Hematopoietic multipotent progenitor cell treated with erythropoietin and hydrocortisone succinate and interleukin-3 and kit ligand, for 6 days (in vitro differentiated cells): ENCODE measurements around the gene AAR2.

Source experiments
- DNase-seq: peaks from one replicate; pipeline ENCODE4 v3.0.0-alpha.2; 2015

Gene AAR2

GRCh38 chr20:36218380-36219064 is 17.8 kb upstream of the AAR2 start:
- no peak for DNase-seq

DNA sequence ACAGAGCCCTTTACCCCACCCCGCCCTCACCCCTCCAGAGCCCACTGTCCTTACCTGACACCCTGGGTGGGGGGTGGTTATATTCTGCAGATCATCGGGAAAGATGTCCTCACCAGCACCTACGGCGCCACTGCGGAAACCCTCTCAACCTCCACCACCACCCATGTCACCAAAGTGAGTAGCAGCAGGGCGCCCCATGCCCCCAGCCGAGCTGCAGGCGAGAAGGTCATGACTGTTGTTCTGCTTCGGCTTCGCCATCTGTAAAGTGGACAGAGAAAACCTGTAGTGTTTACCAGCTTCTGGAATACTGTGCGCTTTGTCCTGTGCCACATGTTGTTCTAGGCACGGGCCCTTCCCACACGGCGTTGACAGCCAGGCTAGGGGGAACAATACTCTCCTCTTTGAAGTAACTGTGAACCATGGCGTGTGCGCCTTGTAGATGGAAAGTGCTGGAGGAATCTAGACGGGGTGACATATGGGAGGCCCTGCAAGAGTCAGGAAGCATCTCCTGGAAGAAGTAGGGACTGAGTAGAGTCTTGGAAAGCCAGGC is 16.5 kb upstream of the AAR2 start:
- DNase-seq, result no peak

GRCh38 chr20:36225666-36226065 is 10.6 kb upstream of the AAR2 start:
- no peak for DNase-seq

GRCh38 chr20:36228770-36229169 is 7.5 kb upstream of the AAR2 start:
- DNase-seq, result peak; percentile 27

GRCh38 chr20:36230019-36230418 is 6.3 kb upstream of the AAR2 start:
- DNase-seq, result no peak

DNA sequence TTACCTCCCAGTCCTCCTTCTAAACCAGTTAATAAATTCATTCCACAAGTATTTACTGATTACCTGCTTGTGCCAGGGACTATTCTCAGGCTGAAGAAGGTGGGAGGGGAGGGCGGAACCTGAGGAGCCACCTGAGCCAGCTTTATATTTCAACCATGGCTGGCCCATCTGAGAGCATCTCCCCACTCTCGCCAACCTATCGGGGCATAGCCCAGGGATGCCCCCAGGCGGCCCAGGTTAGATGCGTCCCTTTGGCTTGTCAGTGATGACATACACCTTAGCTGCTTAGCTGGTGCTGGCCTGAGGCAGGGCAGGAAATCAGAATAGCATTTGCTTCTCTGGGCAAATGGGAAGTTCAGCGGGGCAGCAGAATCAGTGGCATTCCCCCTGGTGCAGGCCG is 4.9 kb upstream of the AAR2 start:
- no peak for DNase-seq

- peak; percentile 18 for DNase-seq
Observed at GRCh38 chr20:36234771-36235320, 1.4 kb upstream of the AAR2 start.

GRCh38 chr20:36236786-36237121 is 476 bp downstream of the AAR2 start:
- peak; percentile 13 for DNase-seq

GRCh38 chr20:36237477-36237876 is 1.2 kb downstream of the AAR2 start:
- DNase-seq, result no peak

DNA sequence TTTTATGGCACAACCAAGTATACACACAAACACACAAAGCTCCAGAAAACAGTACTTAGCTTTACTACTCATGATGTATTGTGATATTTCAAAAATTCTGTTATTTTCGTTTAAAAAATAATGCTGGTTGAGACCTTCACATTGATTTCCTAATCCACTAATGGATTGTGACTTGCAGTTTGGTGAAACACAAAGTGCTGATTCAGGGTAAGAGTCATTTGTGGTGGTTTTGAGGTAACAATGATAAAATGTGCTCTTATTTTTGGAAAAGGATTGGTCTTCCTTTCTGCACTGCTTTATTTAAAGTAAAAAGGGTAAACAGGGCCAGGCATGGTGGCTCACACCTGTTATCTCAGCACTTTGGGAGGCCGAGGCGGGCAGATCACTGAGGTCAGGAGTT is 1.9 kb downstream of the AAR2 start:
- no peak for DNase-seq

GRCh38 chr20:36238760-36239159 is 2.5 kb downstream of the AAR2 start:
- DNase-seq, result no peak

DNA sequence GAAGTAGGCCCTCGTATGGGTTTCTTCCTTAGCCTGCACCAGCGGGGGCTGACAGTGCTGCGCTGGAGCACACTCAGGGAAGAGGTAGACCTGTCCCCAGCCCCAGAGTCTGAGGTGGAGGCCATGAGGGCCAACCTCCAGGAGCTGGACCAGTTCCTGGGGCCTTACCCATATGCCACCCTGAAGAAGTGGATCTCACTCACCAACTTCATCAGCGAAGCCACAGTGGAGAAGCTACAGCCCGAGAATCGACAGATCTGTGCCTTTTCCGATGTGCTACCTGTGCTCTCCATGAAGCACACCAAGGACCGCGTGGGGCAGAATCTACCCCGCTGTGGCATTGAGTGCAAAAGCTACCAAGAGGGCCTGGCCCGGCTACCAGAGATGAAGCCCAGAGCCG is 3.8 kb downstream of the AAR2 start:
- no peak for DNase-seq

GRCh38 chr20:36241678-36242077 is 5.4 kb downstream of the AAR2 start:
- no peak for DNase-seq

DNA sequence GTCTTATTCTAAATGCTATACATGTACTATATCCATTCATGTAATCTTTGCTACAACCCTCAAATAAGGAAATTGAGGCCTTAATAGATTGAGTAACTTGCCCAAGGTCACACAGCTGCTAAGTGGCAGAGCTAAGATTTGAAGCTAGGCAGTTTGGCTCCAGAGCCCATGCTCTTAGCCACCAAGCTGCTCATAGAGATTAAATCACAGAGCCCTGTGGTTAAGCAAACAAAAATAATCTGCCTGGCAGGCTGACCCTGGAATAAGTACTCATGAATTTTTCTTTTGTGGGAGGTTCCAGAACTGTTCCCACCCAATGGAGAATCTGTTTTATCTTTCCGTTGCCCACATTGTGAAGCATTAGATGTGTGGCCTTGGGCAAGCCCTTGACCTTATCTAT is 7.4 kb downstream of the AAR2 start:
- DNase-seq, result peak; percentile 30

GRCh38 chr20:36246401-36246800 is 10.1 kb downstream of the AAR2 start:
- DNase-seq, result no peak

DNA sequence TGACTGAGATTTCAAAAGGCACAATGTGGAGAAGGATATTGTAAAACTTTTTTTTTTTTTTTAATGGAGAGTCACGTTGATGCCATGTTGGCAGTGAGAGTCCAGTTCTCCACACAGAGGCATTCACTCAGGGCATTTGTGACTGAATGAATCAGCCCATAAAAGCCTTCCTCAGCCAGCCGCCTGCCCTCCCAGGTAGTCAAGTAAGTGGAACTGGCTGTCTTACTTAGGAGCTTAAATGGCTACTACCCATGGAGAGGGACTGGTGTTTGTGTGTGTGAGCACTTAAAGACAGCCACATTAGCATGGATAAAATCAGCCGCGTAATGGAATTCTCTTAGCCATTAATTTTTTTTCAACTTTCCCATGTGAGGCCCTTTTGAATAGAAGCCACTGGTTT is 12.6 kb downstream of the AAR2 start:
- DNase-seq, result no peak

- DNase-seq, result no peak
Observed at GRCh38 chr20:36249450-36249849, 13.2 kb downstream of the AAR2 start.

DNA sequence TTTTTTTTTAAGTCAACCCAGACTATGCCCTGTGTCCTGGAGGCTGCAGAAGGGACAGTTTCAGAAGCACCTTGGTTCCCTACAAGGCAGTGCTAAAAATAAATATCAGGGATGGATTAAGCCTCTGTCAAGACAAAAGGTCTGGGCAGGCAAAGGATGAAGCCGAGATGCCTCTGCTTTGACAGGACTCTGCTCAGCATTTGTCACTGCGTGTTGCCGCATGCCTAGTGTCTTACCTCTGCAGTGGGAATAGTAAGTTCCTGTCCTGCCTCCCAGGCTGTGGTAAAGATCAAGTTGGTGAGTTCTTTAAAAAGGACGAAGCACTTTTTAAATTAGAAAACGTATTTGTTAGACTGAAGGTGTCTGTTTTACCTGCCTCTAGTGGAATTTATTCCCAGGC is 15.1 kb downstream of the AAR2 start:
- no peak for DNase-seq

DNA sequence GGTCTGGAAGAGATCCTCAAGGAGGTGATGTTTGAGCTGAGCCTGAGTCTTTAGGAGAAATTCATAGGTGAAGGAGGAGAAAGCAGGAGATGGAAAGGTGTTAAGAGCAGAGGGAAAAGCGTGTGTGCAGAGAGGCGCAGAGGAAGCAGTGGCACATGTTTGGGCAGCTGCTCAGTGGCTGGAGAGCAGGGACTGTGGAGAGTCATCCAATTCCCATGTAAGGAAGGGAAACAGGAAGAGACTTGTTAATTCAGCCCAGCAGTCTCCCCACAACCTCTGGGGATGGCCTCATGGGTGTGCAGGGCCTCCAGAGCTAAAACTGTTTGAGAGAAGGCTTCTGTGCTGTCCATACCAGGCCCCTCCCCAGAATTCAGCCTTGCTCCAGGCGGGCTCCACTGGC is 16.2 kb downstream of the AAR2 start:
- no peak for DNase-seq

DNA sequence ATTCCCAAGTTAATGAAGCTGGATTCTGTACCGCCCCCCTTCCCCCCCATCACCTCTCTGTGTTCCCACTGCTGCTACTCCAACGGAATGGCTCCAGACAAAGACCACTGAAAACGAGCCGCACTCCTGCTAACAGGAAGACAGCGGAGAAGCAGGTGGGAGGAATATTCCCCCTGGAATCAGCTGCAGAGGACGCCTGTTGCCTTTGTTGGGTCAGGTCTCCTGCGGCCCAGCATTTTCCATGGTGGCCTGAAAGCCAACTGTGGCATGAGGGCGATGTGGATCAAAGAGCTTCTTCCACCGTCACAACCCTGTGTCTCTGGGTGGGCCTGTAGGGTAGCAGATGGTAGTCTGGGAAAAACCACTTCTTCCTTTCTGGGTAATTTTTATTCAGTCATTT is 16.8 kb downstream of the AAR2 start:
- DNase-seq, result no peak

GRCh38 chr20:36254076-36254475 is 17.8 kb downstream of the AAR2 start:
- no peak for DNase-seq

GRCh38 chr20:36255445-36255844 is 19.2 kb downstream of the AAR2 start:
- DNase-seq, result no peak

- no peak for DNase-seq
Observed at GRCh38 chr20:36259177-36260061, 23.1 kb downstream of the AAR2 start.

- no peak for DNase-seq
Observed at GRCh38 chr20:36260316-36260715, 24.0 kb downstream of the AAR2 start.
